ENCODE results near the gene ATP8B4.

- TF ChIP-seq CTCF (IDR thresholded peaks at IDR 0.05; ENCODE audit: control extremely low read depth in 1 of 3, insufficient read depth in 1 of 3, low read depth in 1 of 3, low read length in 3 of 3), result no peak
- no peak for TF ChIP-seq EP300 (IDR thresholded peaks at IDR 0.05; ENCODE audit: borderline replicate concordance in 1 of 2, low read depth in 2 of 2, low read length in 2 of 2)
- no peak for TF ChIP-seq POLR2A (IDR thresholded peaks at IDR 0.05; ENCODE audit: control extremely low read depth in 1 of 2, low read depth in 2 of 2, low read length in 2 of 2)
- no peak for TF ChIP-seq JUN (IDR thresholded peaks at IDR 0.05; ENCODE audit: low read depth, low read length)
- no peak for TF ChIP-seq BRCA1 (IDR thresholded peaks at IDR 0.05; ENCODE audit: low read depth, low read length)
- TF ChIP-seq ATF2 (IDR thresholded peaks at IDR 0.05; ENCODE audit: low read length), result no peak
- TF ChIP-seq SP1 (IDR thresholded peaks at IDR 0.05; ENCODE audit: low read depth, low read length), result no peak
- TF ChIP-seq SRF (IDR thresholded peaks at IDR 0.05; ENCODE audit: low read depth, low read length), result no peak
- no peak for TF ChIP-seq TEAD4 (IDR thresholded peaks at IDR 0.05; ENCODE audit: low read depth, low read length)
- no peak for TF ChIP-seq YY1 (IDR thresholded peaks at IDR 0.05; ENCODE audit: low read depth, low read length)
- no peak for TF ChIP-seq RFX5 (IDR thresholded peaks at IDR 0.05; ENCODE audit: borderline replicate concordance, low read depth, low read length)
- no peak for TF ChIP-seq BCL11A (IDR thresholded peaks at IDR 0.05; ENCODE audit: low read depth in 2 of 2, low read length in 2 of 2)
- TF ChIP-seq MAFK (IDR thresholded peaks at IDR 0.05; ENCODE audit: low read depth, low read length), result no peak
Measured at GRCh38 chr15:49813625-49814024, 305.4 kb downstream of the ATP8B4 start.
